ENCODE measurements around the gene SLC23A3.

The SLC23A3 gene, protein sequence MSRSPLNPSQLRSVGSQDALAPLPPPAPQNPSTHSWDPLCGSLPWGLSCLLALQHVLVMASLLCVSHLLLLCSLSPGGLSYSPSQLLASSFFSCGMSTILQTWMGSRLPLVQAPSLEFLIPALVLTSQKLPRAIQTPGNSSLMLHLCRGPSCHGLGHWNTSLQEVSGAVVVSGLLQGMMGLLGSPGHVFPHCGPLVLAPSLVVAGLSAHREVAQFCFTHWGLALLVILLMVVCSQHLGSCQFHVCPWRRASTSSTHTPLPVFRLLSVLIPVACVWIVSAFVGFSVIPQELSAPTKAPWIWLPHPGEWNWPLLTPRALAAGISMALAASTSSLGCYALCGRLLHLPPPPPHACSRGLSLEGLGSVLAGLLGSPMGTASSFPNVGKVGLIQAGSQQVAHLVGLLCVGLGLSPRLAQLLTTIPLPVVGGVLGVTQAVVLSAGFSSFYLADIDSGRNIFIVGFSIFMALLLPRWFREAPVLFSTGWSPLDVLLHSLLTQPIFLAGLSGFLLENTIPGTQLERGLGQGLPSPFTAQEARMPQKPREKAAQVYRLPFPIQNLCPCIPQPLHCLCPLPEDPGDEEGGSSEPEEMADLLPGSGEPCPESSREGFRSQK

DNA sequence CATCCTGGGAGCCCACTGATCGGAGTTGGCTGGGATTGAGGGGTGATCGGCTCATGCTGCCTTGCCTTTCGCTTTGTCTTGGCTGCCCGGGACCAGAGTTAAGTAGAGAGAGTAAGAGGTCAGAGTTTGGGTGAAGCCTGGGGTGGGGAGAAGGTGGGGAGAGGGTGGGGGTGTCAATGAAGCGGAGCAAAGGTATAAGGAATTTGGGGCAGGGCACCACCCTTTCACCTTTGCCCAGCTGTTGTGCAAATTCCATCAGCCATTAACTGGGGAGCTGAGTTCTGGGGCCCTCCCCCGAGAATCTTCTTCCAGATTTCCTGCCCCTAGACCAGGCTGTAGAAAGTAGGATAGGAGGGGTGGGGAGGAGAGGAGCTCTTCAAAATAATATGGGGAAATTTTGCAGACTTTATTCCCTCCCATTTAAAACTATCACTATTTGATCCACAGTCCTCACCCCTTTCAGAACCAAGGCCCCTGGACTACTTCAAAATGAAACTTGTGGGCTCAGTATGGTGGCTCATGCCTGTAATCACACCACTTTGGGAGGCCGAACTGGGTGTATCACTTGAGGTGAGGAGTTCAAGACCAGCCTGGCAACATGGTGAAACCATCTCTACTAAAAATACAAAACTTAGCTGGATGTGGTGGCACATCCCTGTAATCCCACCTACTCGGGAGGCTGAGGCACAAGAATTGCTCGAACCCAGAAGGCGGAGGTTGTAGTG lies at the start of gene SLC23A3:
TSS of gene SLC23A3 (minus strand) at position 100 of the 725 bp plus-strand sequence. CDS start at position 55, 45 bp downstream.
- no peak for DNase-seq (ENCODE audit: low read depth)

DNA sequence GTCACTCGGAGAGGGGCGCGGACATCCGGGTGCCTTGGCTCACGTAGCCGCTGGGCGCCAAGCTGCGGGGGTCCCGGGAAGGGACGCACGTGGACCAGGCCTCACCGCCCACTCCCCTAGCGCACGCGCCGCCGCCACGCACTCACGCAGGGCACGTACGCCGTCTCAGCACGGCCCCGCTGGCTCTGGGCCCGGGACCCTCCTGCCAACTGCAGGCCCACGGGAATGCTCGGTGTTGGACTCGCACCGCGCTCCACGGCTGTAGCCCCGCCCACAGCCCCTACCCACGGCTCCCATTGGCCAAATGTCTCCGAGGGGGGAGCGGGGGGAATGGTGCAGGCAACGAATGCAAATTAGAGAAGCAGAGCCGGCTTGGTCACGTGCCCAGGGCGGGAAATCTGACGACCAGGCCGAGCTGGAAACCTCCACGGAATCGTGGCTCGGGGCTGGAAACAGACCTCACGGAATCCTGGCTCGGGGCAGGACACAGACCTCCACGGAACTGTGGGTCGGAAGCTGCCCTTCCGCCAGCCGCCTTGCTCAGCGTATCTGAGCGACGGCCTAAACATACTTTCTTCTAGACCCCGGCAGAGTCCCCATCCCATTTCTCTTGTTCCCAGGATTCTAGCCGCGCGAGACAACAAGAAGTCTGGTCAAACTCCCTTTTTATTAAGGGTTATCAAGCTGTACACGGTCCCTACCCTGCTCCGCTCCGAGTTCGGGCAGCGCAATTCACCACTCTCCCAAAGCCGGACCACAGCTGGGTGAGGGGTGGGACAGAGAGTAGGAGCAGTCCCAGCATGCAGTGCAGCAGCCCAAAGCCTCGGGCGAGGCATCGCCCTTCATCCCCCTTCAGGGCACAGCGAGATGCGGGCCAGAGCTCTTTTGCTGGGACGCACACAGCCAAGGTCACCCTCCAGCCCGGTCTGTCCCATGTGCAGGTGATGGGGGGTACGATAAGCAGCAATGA lies 49.2 kb upstream of the SLC23A3 start, which contains the start of gene ABCB6:
TSS of gene ABCB6 (minus strand) at position 227 of the 970 bp plus-strand sequence. CDS start 285 bp downstream, outside the sequence.
- peak; percentile 85 for DNase-seq (ENCODE audit: low read depth)

DNA sequence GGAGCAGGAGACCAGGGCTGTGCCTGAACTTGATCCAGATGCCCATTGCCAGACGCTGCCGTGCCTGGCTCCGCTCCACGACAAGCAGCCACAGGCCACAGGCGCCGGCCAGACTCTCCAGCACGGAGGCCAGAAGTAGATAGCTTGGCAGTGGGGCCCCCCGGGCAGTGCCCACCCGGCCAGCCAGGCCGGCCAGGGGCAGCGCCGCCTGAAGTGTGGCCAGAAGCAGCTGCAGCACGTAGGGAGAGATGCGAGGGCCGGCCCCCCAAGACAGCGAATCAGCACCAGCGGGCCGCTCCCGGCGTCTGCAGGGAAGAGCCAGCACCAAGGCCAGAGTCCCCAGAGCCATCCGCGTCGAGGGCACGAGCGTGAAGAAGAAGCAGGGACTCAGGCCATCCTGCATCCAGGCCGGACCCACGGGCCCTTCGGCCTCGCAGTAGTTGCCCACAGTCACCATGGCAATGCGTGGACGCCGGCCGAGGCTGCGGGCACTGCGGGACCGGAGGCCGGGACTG lies 48.4 kb upstream of the SLC23A3 start:
- DNase-seq (ENCODE audit: low read depth): no peak

DNA sequence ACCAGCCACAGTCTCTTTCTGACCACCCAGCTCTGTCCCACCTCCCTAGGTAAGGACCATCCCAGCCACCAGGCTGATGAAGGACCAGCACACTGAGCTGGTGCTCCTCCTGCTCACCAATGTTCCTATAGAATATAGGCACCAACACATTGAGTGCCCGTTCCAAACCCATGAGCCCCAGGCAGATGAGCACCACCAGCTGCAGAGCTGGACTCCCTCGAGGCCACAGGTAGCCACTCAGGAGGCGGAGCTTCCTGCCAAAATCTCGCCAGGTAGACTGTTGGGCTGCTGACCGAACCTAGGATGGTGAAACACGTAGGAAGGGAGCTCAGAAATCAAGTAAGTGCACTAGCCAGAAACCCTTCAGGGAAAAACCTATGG lies 46.7 kb upstream of the SLC23A3 start:
- no peak for DNase-seq (ENCODE audit: low read depth)

- no peak for DNase-seq (ENCODE audit: low read depth)
Observed at GRCh38 chr2:219215871-219216534, 46.2 kb upstream of the SLC23A3 start.

DNA sequence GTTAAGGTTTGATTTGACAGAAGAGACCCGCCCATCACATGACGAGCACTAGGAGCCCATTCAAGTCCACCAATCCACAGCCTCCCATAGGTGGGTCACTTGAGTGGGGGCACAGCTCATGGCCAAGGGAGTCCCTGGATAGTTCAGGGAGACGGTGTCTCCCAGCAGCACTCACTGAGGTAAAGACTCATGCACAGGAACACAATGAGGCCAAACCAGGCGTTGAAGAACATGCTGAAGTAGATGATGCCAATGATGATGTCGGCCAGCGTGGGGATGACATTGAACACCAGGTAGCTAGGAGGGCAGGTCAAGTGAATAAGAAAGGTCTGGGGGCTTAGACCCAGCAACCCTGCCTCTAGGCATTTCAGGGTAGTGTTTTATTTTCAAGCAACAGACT lies 45.0 kb upstream of the SLC23A3 start:
- no peak for DNase-seq (ENCODE audit: low read depth)

GRCh38 chr2:219214141-219214540 lies 44.3 kb upstream of the SLC23A3 start:
- no peak for DNase-seq (ENCODE audit: low read depth)

- DNase-seq (ENCODE audit: low read depth): no peak
Observed at GRCh38 chr2:219213486-219214071, 43.8 kb upstream of the SLC23A3 start.

- no peak for DNase-seq (ENCODE audit: low read depth)
Observed at GRCh38 chr2:219213026-219213415, 43.2 kb upstream of the SLC23A3 start.

GRCh38 chr2:219210886-219211362 lies 41.1 kb upstream of the SLC23A3 start:
- no peak for DNase-seq (ENCODE audit: low read depth)

DNA sequence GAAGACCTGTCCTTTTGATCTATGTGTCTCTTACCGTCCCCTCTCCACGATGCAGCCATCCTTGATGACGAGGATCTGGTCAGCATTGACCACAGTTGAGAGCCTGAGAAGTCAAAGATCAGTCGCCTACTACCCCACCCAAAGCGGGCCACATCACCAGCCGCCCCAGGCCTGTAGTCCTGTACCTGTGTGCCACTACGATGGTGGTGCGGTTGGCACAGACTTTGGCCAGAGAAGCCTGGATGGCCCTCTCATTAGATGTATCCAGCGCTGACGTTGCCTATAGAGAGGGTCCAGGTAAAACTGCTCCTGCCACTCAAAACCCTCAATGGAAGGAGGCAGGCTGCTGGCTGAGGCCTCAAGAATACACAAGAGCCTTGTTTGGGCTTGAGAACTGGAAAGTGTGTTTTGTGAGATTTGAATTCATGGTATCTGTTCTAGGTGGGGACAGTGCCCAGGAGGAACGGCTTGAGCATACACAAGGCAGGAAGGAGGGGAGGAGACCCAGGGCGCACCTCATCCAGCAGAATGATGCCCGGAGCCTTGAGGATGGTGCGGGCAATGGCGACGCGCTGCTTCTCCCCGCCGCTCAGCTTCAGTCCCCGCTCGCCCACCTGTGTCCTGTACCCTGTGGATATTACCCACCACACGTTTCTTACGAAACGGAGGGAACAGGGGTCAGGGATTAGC lies 40.5 kb upstream of the SLC23A3 start:
- no peak for DNase-seq (ENCODE audit: low read depth)

GRCh38 chr2:219209236-219210195 lies 39.7 kb upstream of the SLC23A3 start:
- DNase-seq (ENCODE audit: low read depth): no peak

GRCh38 chr2:219207884-219208740 lies 38.3 kb upstream of the SLC23A3 start:
- no peak for DNase-seq (ENCODE audit: low read depth)

DNA sequence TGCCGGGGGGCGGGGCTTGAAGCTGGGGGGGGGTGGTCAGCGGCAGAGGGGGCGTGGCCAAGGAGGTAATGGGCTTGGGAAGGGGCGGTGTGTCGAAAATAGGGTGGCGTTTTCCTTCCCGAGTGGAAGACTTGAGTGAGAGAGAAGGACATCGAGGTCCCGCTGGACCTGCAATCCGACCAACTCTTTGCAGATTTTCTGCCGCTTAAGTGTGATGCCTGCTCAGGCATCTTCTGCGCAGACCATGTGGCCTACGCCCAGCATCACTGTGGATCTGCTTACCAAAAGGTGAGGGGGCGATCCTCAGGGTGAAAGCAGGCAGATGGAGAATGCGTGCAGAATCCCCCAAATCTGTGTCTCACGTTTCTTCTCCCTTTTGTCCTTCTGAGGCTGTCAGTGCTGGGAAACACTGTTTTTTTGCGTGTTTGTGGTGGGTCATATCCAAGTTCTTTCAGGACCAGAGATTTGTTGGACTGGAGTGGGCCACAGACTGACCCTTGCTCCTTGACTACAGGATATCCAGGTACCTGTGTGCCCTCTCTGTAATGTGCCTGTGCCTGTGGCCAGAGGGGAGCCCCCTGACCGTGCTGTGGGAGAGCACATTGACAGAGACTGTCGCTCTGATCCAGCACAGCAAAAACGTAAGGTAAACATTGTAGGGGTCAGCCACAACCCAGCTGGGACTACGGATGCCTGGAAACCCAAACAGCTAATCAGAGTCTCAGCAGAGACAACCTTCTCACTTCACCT lies 37.5 kb upstream of the SLC23A3 start:
- no peak for DNase-seq (ENCODE audit: low read depth)

- DNase-seq (ENCODE audit: low read depth): peak; percentile 92
Observed at GRCh38 chr2:219206328-219207133, 36.7 kb upstream of the SLC23A3 start, which contains the start of gene ZFAND2B. Gene ZFAND2B (plus strand): TSS chr2:219206782. CDS start chr2:219206988, 206 bp downstream.

- DNase-seq (ENCODE audit: low read depth): no peak
Observed at GRCh38 chr2:219205981-219206327, 36.1 kb upstream of the SLC23A3 start.
